ENCODE measurements around the gene TEDC1.

DNA sequence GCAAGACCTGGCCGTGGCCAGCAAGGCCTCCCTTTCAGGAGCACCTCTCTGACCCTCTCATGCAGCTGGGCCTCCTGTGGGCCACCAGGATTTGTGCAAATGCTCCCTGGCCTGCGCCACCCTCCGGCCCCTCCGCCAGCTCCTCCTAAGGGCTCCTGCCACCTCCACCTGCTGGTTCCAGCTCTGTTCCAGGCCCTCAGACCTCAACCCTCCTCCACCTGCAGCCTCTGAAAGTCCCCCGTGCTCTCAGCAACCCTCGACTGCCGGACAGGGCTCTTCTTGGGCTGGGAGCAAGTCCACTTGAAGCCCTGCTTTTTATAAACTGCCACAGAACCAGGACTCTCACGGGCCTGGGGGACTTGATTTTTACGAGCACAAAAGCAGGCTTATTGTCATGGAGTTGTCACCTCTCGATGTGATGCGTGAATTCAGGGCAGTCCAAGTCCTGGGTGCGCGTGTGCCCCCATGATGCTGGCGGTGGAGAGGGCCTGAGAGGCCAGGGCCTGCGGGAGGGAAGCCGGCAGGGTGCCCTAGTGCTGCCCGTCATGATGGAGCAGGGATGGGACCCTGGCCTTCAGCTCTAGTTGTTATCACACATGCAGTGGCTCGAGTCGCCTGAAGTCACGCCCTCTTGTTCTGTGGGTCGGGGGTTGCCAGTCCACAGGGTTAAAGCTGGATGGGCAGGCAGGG is 9.1 kb downstream of the TEDC1 start:
- TF ChIP-seq, protein P1, sequence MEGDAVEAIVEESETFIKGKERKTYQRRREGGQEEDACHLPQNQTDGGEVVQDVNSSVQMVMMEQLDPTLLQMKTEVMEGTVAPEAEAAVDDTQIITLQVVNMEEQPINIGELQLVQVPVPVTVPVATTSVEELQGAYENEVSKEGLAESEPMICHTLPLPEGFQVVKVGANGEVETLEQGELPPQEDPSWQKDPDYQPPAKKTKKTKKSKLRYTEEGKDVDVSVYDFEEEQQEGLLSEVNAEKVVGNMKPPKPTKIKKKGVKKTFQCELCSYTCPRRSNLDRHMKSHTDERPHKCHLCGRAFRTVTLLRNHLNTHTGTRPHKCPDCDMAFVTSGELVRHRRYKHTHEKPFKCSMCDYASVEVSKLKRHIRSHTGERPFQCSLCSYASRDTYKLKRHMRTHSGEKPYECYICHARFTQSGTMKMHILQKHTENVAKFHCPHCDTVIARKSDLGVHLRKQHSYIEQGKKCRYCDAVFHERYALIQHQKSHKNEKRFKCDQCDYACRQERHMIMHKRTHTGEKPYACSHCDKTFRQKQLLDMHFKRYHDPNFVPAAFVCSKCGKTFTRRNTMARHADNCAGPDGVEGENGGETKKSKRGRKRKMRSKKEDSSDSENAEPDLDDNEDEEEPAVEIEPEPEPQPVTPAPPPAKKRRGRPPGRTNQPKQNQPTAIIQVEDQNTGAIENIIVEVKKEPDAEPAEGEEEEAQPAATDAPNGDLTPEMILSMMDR (conservative IDR thresholded peaks at IDR 0.05 in 1 of 2, IDR thresholded peaks at IDR 0.05 in 1 of 2; ENCODE audit: extremely low read depth in 1 of 2, insufficient read depth in 1 of 2, low read depth in 1 of 2, low read length in 2 of 2) = no peak
- TF ChIP-seq EZH2 (IDR thresholded peaks at IDR 0.05; ENCODE audit: borderline replicate concordance, low read length) = no peak

Measured in mammary epithelial cell (primary cell).